NCI-H2029 (cell line): ENCODE results near the gene ANKH.

Experiments used
- DNase-seq: peaks from one replicate; lab custom pipeline; 2025; lab: John Stamatoyannopoulos, UW

Gene ANKH

GRCh38 chr5:14713476-14714390 lies 157.8 kb downstream of the ANKH start:
- DNase-seq: no peak

DNA sequence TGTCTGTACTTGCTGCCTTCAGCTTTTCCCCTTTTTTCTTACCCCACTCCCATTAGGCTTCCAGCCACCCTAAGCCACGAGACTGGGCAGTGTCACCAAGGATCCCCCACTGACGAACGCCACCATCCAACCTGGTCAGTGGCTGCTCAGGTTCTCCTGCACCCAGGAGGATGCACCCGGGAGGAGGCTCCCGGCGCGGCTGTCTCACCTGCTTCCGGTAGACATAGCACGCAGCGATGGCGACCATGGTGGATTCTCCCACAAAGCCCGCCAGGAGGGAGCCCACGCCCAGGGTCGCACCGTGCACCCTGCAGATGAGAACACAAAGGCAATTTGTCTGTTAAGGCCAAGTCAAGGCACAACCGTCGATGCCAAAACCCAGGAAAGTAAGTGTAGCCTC lies 158.9 kb downstream of the ANKH start:
- DNase-seq: no peak

DNA sequence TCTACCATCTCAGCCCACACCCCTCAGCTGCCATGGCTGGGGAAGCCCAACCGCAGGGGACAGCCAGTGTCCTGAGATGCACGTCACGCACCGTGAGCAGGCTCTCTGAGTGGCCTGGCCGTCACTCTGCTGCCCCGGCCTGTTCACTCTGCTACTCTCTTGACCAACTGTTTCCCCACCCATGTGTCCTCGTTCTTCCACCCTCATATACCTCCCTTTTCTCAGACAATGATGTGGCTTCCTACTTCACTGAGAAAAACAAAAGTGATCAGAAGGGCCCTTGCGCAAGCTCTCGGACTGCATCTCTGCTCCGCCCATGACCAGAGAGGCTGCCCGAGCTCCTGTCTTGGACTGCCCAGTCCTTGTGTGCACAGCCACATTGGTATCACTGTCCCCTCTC lies 159.4 kb downstream of the ANKH start:
- DNase-seq: no peak

- no peak for DNase-seq
Measured at GRCh38 chr5:14710313-14710994, 161.1 kb downstream of the ANKH start.

DNA sequence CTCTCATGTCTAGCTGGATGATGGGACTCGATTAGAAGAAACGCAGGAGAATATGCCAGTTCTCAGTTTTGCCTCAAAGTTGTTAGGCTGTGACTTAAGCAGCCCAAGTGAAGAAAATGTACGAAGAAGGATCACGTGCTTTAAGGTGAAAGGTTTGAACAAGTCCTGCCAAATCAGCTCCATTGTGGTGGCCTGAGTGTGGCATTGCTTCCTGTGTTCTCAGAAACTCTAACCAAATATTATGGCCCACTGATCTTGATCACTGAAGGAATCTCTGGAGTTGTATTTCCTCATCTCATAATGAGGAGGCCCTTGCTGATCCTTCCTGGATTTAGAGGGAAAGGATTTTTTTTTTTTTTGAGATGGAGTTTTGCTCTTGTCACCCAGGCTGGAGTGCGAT lies 163.0 kb downstream of the ANKH start:
- DNase-seq: no peak

GRCh38 chr5:14707811-14708390 lies 163.7 kb downstream of the ANKH start:
- no peak for DNase-seq

DNA sequence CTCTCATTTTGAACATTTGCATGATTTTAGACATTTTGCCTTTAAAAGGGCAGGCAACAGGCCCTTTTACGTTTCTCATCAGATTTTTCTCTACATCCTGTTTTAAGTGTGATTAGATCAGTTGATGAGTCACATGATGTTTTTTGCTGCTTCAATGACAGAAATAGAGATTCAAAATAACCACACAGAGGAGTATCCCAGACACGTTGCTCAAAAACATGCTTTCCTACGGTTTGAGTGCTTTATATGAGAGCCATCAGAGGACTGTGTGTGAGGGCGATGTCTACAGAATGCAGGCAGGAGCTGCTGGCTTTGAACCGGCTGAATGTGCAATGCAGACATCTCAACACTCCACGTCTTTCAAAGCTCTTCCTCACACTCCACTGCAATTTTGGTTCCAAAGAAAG lies 165.0 kb downstream of the ANKH start:
- DNase-seq: no peak

DNA sequence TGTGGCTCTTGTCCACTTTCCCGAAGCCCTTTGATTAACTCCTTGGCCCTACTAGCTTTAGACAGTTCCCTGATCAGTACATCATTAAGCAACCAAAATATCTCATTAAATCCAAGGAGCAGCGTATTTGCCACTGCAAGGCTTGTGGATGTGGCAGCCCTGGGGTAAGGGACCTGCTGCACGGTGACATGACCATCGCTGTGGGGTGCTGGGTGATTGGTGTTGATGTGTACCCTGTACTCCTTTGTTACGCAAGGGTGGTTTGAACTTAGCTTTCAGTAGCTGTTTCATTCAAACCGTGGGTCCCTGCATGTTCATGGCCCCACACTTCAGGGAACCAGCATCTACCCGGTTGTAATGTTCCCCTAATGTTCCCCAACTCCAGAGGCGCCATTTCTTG lies 166.0 kb downstream of the ANKH start:
- DNase-seq: no peak

DNA sequence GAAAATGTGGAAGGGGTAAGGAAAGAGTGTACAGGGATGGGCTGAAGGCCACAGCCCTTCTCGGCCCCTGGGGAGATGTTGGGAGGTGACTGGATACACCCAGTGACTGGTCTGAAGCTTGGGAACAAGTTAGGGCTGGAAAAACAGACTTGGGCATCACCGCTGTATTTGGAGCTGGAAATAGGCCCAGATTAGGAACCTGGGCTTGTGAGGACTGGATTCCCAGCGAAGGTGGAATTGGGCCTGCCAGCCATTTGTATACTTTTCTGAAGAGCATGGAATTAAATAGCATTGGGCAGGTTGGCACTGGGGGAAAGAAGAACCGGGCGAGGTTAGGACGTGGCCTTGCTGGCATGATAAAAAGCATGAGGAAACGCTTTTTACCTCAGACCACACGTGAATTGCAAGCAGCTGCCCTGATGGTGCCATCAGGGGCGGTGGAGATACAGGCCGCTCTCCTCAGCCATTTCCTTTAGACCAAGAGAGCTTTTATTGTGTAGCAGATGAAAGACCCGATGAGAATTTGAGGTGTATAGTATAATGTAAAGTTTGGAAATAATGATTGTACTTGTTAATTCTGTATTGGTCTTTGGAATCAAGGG lies 169.2 kb downstream of the ANKH start:
- DNase-seq: no peak

DNA sequence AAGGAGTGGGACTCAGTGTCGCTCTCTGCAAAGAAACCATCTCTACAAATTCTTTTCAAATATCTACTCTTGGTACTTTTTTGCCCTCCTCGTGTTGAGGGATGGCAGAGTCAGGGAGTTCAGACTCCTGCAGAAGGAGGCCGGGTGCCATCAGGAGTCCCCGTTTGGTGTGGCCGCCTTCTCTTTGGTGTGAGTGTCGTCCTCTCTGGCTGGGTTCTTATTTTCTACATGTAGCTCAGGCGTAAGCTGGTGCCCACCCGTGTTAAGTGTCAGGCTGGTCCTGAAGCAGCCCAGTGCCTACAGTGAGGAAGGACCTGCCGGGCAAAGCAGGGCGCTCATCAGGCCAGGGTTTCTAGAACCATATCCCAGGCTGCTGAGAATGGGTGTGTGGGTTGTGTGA lies 170.0 kb downstream of the ANKH start:
- DNase-seq: no peak

DNA sequence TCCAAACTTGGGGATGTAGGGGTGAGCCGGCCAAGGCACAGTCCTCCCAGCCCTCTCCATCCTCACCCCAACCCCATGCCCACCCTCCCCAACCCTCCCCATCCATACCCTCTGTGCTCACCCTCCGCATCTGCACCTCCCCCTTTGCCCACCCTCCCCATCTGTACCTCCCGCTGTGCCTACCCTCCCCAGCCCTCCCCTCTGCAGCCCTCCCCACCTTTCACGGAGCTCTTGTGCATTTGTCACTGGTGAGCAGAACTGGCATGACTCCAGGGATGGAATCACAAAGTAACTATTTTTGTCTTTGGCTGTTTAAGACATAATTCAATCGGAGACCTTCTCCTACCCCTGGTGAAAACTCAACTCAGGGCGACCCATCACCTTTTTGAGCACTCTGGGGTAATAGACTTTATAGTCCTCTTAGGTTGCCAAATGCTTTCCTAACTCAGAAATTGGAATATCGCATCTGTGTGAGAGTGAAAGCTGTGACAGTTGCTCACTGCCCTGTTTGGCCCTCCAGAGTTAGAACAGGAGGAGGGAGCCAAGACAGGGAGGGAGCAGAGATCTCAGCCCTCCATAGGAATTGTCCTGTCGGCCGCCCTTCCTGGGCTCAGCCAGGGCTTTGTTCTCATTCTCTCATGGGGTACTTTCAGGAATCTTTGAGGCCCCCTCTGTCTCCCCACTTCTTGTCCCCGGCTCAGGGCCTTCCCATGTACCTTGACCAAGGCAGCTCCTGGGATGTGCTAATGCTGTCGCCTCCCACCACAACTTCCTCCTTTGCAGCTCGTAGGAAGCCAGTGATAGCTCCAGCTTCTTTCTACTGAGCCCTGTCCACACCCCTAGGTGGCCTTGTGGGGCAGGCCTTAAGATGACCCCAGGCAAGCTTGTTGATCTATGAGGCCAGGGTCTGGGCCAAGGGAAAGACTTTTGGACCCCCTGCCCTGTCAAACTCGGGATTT lies 170.8 kb downstream of the ANKH start:
- DNase-seq: no peak

DNA sequence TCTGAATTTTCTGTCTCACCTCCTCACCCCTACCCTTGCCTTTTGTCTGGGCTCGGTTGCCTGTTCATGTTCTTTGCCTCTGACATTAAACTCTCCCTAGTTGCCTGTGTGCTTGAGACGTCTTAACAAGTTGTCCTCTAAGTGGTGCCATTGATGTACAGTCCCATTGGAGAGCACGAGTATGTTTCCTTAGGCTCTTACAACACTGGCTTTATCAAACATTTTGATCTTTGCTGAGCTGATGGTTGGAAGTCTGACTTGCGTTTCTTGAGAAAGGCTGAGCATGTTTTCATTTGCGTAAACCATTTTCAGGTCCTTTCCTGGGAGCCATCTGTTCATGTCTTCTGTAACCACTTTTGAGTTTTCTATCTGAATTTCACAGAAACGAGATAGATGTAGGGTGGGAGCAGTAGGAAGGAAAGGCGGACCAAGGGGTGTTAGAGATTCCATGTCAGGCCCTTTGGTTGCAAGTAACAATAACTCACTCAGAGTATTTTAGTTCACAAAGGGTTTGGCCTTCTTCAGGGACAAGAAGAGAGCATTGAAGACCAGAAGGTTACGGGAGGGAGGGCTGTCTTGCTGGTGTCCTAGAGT lies 171.7 kb downstream of the ANKH start:
- DNase-seq: no peak

DNA sequence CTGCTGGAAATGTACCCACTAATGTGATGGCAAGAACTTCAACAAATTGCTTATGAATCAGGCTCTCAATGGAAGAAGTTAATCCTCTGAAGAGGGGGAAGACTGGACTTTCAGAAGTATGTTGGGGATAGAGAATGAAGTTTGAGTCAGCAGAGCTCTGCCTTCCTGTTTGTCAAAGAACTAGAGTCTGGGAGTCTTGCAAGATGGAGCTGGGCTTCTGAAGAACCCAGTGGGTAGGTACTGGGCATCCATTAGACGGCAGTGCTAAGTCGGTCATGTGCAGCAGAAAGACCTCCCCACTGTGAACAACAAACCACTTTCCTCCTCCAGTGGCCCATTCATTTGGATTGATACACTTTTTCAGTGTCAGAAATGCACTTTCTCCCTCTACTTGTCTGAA lies 172.4 kb downstream of the ANKH start:
- DNase-seq: no peak

GRCh38 chr5:14698495-14698894 lies 173.1 kb downstream of the ANKH start:
- DNase-seq: no peak

GRCh38 chr5:14696851-14697250 lies 174.7 kb downstream of the ANKH start:
- no peak for DNase-seq

- no peak for DNase-seq
Measured at GRCh38 chr5:14696057-14696456, 175.5 kb downstream of the ANKH start.

DNA sequence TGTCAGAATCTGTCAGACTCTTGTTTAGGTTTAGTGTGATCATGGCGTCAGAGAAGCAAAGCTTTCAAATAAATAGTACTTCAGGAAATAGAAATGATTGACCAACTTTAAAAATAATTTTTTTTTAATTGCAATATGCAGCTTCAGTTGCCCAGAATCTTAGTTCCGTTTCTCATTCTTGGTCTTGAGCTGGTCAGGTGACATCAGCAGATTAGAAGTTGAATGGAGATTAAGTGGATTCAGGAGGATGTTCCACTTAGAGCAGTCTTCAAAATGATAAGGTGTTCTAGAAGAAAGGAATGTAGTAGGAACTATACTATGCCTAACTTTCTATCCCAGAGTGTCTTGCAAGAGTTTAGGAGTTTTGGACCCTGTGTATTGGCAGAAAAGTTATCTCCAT lies 176.4 kb downstream of the ANKH start:
- no peak for DNase-seq

DNA sequence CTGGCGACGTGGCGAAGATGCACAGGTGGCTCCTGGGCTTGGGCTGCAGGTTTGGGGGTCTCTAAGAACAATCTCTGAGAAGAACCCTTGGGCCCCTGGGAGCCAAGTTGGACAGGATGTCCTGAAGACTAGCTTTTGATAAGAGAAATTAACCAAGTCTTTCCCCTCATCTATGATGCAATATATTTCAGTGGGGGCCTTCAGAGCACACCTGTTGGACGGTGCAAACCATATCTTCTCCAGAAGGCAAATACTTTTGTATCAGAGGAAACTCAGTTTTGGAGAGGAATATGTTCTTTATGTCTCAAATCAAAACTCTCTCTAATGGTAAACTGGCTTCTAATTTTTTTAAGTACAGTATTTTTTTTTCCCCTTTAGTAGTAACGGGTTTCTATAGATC lies 178.5 kb downstream of the ANKH start:
- no peak for DNase-seq

DNA sequence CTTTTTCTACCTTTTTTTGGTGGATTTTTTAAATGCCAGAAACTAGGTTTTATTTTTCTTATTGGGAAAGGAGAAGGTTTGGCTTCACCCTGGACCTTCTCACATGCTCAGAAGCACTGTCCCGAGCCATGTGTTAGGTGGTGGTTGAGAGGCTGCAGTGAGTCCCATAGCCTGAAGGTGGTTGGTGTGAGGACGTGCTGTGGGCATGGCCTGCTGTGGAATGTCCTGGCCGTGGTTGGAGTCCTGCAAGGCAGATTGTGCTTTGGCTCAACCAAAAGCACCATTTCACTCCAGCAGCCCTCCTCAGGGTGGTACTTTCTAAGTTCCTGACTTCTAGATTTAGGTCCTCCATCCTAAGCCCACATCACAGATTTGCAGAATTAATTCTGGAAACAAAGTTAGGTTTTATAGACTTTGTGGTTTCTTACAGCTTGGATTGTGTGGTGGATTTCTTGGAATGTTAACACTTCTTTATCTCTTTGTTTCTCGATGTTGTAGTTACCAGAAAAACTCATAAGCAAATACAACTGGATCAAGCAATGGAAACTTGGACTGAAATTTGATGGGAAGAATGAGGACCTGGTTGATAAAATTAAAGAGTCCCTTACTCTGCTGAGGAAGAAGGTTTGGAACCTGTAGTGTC lies 184.4 kb downstream of the ANKH start:
- no peak for DNase-seq

GRCh38 chr5:14686517-14686916 lies 185.1 kb downstream of the ANKH start:
- no peak for DNase-seq

DNA sequence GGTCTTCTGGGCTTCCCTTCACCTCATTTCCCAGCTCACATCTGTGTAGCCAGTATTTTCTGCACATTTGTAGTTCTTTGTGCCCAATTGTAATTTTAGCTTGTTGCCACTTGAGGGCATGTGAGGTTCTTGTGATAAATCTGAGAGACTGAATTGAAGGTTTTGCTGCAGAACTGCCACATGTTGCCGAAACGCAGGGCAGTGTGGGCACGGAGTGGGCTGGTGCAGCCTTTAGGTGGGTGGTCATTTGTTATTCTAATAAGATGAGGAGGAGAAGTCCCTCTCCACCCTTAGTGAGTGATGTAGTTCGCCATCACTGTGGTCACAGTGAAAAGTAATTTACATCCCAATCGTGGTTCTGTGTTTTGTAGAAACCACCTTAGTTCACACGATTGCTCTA lies 185.8 kb downstream of the ANKH start:
- DNase-seq: peak; percentile 17
